Measurements from ENCODE around the gene MBNL1.
"Not testable (repeated sequence)": the region's sequence is repeated elsewhere in the genome, so short reads cannot be mapped to it uniquely, and the experiment has no call there.

MBNL1 gene

GRCh38 chr3:152405915-152406802 is 137.4 kb downstream of the MBNL1 start:
- no peak for DNase-seq

DNA sequence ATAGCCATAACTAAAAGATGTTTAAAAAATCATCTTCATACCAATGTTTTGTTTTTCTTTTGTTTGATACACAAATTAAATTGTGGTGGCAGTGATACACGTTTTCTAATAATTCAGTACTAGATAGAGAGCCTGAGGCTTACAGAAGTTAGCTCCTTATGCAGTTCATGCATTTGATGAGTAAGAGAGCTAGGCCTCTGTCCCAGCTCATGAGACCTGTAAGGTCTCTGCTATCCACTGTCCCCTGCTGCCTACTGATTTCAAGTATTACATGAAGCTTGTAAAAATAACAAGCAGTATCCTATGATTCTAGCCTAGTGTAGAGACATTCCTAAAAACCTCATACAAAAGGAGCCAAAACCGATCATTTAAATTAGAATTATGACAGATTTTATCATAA is 144.5 kb downstream of the MBNL1 start:
- no peak for DNase-seq

- DNase-seq, result no peak
Observed at GRCh38 chr3:152416808-152417580, 148.3 kb downstream of the MBNL1 start.

- no peak for DNase-seq
Observed at GRCh38 chr3:152419748-152420147, 151.0 kb downstream of the MBNL1 start.

DNA sequence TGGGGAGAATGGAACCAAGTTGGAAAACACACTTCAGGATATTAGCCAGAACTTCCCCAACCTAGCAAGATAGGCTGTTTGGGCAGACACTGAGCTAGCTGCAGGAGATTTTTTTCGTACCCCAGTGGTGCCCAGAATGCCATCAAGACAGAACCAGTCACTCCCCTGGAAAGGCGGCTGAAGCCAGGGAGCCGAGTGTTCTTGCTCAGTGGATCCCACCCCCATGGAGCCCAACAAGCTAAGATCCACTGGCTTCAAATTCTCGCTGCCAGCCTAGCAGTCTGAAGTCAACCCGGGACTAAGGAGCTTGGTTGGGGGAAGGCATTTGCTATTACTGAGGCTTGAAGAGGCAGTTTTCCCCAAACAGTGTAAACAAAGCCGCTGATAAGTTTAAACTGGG is 152.4 kb downstream of the MBNL1 start:
- DNase-seq, result no peak

DNA sequence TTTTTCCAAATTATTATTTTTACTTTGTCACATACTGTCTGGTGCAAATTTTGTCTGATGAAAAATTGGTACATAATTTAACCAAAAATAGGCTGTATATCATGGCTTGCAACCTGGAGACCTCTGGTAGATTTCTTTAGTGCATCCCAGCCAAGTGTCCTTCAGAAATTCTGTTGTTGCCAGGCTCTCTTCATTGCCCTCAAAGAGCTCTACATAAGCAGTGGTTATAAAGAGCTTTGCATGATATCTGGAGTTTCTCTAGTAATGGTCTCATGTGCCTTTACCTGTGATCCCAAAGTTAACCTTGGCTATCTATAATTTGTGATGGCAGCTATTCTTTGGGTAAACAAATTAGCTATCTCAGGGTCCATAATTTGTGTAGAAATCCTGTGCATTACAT is 157.7 kb downstream of the MBNL1 start:
- DNase-seq, result no peak

DNA sequence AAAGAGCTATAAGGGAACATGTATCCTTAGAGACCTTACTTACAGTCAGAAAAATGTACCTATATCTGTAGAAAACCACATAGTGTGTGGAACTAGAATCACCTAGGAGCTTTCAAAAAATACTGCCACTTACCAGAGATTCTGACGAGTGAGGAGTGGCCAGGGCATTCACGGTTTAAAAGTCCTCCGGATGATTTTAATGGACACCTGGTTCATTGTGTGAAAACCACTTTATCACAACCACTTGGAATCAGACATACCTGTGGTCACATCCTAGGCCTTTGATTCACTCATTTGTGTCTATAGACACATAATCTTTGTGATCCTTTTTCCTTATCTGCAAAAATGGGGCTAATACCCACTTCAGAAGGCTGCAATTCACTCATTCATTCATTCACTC is 159.8 kb downstream of the MBNL1 start:
- DNase-seq, result no peak

DNA sequence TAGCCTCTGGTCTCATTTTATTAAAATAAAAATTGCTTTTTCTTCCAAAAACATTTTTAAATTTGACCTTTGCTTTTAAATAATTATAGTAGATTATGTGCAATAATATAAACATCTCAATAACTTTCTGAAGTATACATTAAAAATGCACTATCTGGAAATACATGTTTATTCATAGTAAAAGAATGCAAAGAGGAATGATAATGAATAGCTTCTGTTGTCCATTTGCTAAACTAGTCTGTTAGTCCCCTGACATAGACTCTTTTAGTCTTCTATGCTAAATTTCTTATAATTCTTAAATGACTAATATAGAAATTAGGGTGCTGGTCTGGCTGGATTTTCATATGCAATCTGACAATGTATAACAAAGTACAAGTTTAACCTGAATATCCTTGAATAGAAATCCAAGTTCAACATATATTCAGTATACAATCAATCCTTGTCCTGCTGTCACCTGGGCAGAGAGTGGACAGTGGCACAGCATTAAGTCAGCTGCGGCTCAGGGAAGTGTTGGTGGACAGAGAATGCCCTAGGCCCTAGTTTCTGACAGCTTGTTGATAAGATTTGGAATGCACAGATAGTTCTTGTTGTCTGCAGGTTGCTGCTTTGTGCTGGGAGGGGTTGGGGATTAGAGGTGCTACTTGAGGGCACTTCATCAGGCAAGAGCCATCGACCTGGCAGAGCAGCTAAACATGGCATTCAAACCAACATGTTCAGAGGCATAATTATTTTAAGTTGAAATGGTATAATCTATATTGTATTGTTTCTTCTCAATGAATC is 161.7 kb downstream of the MBNL1 start:
- no peak for DNase-seq

GRCh38 chr3:152434142-152434541 is 165.4 kb downstream of the MBNL1 start:
- no peak for DNase-seq

DNA sequence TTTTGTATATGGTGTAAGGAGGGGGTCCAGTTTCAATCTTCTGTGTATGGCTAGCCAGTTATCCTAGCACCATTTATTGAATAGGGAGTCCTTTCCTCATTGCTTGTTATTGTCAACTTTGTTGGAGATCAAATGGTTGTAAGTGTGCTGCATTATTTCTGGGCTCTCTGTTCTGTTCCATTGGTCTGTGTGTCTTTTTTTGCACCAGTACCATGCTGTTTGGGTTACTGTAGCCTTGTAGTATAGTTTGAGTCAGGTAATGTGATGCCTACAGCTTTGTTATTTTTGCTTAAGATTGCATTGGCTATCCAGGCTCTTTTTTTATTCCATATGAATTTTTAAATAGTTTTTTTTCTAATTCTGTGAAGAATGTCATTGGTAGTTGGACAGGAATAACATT is 166.5 kb downstream of the MBNL1 start:
- DNase-seq, result not testable (repeated sequence)

GRCh38 chr3:152436707-152437590 is 168.2 kb downstream of the MBNL1 start:
- no peak for DNase-seq

DNA sequence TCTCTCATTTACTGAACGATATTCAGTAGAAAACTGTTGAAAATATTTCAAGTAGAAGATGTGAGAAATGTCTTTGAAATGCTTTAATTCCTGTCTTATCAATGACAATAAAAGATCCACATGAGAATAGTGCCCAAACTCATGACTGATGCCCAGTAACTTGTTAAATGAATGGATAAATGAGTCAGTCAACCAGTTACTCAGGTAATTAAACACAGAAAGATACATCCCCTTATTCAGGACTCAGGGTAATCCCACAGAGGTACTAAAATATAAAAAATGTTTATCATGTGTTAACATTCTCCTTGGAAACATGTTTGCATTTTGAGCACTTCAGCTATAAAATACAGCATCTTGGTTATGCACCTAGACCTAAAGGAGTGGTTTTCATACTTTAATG is 169.5 kb downstream of the MBNL1 start:
- no peak for DNase-seq

DNA sequence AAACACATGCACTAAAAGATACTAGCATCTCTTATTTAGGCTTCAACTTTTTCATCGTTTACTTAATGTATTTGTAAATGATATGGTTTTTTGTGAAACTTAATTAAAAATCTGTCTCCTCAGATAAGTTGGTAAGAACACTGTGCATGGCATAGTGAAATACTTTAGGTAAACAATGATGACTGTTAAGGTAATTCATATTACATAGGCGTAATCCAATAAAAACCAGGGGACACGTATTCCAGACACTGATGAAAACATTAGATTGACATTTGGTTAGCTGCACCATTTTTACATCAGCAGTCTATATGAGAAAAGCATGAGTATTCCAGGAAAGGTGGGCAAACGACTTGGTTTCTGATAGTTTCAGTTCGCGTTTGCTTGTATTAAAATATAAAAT is 170.0 kb downstream of the MBNL1 start:
- DNase-seq, result no peak

DNA sequence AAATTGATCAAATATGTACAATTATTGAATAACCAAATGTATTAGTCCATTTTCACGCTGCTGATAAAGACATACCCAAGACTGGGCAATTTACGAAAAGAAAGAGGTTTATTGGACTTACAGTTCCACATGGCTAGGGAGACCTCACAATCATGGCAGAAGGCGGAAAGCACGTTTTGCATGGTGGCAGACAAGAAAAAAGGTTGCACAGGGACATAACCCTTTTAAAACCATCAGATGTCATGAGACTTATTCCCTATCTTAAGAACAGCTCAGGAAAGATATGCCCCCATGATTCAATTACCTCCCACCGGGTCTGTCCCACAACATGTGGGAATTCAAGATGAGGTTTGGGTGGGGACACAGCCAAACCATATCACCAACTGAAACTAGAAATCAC is 171.5 kb downstream of the MBNL1 start:
- not testable (repeated sequence) for DNase-seq

DNA sequence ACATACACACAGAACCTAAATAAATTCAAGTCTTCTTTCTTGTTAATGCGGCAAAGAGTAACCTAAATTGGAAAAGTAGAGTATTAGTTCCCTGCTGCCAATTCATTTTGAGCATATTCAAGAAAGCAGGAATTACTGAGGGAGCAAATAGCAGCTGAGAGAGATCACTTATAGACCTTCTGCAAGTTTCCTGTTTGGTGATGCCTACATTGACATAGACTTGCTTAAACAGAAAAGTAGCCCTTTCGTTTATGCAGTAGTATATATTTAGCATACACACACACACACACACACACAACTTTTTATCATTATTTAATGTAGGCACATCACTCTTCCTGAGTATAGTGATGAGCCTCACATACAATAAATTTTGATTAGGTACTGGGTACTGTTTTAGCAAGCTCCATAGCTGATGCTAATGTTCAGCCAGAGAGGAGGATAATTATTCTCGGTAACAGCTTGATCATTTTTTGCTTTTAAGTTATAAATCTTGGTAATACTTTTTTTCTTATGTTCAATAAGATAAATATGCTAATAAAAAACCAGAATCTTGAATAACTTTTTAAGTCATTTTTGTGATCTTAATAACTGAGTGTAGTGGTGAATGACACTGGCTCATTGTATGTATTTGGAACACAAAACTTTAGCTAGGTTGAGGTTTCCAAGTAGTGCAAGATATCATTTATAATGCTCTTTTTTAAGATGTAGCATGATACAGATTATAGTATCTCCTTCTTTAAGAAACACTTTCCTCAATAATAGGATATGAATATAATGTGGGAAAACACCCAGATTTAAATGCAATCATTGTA is 174.7 kb downstream of the MBNL1 start:
- DNase-seq, result peak in 1 of 6 experiments; percentile 9

GRCh38 chr3:152444029-152444641 is 175.4 kb downstream of the MBNL1 start:
- peak in 3 of 6 experiments; percentile 13 to 42 (median 22) for DNase-seq

- no peak for DNase-seq
Observed at GRCh38 chr3:152445212-152445611, 176.5 kb downstream of the MBNL1 start.

GRCh38 chr3:152446495-152446894 is 177.8 kb downstream of the MBNL1 start:
- DNase-seq, result no peak

DNA sequence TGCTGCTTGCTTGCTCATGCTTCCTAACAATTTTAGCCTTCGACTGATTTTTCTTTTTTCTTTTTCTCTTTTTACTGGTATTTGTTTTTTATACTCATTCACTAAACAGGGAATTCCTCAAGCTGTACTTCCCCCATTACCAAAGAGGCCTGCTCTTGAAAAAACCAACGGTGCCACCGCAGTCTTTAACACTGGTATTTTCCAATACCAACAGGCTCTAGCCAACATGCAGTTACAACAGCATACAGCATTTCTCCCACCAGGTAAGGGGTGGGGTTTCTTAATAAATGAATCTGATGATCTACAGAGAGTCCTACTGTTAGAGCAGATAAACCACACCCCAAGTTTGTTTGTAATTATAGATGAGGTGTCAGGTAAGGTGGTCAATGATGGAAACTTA is 178.8 kb downstream of the MBNL1 start:
- peak in 2 of 6 experiments; percentile 29 to 36 for DNase-seq

- no peak for DNase-seq
Observed at GRCh38 chr3:152448091-152448490, 179.4 kb downstream of the MBNL1 start.

DNA sequence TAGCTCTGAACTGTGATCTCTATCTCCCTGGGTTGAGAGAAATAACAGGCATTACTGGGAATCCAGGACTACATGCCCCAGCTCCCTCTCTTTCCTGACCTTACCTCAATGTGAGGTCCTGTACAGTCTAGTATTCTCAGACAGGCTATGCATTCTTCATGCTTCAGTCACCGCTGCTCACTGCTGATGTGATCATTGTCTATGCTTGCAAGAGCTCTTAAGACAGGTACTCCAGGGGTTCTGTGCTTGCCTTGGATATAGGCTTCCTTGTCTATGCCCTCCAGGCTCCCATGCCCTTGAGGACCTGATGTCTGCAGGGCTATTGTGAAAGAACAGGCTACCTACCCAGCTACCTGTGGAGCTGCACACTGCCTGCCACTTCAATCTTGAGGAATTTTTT is 183.6 kb downstream of the MBNL1 start:
- no peak for DNase-seq

All from stimulated activated naive CD4-positive, alpha-beta T cell (primary cell).